GM12865 (cell line): ENCODE data around the gene CHST11.

Experiments
- DNase-seq: peaks from one replicate; pipeline ENCODE4 v3.0.0; 2010; ENCODE audit warnings: low read depth
- H3K4me3 ChIP-seq: 2 replicates; pipeline ENCODE4 v1.5.1; 2011; ENCODE audit warnings: mild to moderate bottlenecking, low read depth, low read length, control low read depth
- TF ChIP-seq, protein P1 (sequence below): IDR thresholded peaks from 2 replicates; pipeline ENCODE4 v1.5.1; 2011; ENCODE audit warnings: low read length, control low read depth, low read depth, inconsistent platforms; ENCODE audit not compliant: insufficient read depth; ENCODE audit errors: missing control alignments

Gene CHST11

DNA sequence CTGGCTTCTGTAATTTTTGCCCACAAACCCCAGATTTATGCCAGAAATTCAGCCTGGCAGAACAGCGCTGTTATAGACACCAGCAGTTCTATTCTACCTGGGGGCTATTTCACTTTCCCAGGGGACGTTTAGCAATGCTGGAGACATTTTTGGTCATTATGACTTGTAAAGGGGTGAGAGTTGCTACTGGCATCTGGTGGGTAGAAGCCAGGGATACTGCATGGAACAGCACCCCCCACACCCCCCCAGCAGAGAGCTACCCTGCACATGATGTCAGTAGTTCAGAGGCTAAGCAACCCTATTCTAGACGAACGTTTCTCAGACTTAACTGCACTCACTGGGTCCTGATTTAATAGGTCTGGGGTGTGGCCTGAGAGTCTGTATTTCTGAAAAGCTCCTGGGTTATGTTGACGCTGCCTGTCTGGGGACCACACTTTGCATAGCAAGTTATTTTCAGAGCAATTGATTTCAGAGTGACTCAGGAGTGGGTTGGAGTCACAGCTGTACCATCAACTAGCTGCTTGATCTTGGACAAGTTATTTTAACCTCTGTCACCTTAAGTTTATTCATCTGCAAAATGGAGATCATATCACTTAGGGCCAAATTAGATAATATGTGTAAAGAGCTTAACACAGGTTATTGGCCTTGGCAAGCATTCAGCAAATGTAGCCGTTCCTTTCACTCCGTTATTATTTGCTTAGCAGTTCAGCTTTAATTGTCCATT is 48.5 kb downstream of the CHST11 start:
- peak overlapping the region; percentile 26 for H3K4me3 ChIP-seq
- DNase-seq: peak; percentile 94
- TF ChIP-seq, protein P1, sequence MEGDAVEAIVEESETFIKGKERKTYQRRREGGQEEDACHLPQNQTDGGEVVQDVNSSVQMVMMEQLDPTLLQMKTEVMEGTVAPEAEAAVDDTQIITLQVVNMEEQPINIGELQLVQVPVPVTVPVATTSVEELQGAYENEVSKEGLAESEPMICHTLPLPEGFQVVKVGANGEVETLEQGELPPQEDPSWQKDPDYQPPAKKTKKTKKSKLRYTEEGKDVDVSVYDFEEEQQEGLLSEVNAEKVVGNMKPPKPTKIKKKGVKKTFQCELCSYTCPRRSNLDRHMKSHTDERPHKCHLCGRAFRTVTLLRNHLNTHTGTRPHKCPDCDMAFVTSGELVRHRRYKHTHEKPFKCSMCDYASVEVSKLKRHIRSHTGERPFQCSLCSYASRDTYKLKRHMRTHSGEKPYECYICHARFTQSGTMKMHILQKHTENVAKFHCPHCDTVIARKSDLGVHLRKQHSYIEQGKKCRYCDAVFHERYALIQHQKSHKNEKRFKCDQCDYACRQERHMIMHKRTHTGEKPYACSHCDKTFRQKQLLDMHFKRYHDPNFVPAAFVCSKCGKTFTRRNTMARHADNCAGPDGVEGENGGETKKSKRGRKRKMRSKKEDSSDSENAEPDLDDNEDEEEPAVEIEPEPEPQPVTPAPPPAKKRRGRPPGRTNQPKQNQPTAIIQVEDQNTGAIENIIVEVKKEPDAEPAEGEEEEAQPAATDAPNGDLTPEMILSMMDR: no peak

DNA sequence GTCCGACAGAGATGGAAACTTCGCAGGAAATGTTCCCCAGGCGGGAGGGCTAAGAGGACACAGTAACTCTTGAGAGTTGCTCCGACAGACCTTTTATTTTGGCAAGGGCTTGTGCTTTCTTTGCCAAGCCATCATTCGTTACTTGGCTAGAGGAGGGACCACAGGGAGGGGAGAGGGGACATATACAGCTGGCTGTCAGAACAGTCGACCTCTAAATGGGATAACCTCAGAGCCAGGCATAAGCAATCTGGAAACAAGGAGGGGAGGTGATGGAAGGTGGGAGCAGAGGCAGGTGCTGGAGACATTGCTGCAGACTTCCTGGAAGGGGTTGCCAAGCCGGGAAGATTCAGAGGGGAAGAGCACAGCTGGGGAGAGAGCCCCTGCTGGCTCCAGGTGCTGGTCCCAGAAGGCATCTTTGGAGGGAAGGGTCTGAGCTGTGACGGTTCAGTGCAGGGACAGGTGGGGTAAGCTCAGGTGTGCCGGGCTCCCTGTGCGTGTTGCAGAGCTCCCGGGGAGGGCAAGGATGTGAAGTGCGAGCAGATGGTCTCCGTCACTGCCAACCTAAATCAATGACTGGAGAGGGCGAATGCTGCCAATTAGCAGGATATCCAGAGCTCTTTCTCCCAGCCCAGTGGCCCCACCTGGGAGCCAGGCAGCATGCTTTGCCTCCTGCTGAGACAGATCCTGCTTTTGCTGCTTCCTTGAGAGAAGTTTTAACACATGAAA is 50.1 kb downstream of the CHST11 start:
- TF ChIP-seq, protein P1: no peak
- no peak overlapping the region for H3K4me3 ChIP-seq

DNA sequence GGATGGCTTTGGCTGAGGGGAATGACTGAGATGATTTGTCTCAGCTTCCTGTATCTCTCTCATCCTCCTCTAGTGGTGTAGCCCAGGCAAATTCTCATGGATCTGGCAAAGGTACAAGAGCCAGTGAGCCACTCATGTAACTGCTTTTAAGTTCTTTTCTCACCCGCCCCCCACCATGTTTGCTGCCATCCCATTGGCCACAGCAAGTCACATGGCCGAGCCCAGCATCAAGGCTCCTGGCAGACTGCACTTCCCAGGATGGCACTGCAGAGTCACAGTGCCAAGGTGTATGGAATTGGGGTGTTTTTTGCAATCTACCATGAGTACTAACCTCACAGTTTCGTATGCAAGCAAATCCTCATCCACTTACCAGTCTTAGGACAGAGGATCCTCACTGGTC is 50.9 kb downstream of the CHST11 start:
- H3K4me3 ChIP-seq: no peak overlapping the region
- TF ChIP-seq, protein P1: no peak
- no peak for DNase-seq

More for the DNA sequence above, 50.1 kb downstream of the CHST11 start:
- no peak for DNase-seq

DNA sequence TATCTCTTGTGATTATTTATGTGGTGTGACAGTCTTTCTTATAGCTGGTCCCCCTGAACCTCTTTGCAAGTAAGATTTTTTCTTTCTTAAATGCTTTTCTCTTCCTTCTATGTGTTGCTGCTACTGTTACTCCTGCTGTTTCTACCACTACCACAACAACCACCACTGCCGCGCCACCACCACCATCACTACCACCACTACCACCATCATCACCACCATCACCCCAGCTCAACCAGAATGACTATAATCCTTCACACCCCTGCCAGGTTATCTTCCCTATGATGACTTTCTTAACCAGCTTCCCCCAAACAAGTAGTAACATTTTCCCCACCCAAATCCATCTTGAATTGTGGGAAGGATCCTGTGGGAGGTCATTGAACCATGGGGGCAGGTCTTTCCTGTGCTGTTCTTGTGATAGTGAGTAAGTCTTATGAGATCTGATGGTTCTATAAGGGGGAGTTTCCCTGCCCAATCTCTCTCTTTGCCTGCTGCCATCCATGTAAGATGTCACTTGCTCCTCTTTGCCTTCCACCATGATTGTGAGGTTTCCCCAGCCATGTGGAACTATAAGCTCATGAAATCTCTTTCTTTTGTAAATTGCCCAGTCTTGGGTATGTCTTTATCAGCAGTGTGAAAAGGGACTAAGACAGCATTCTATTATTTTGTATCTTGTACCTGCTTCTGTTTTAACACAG is 52.2 kb downstream of the CHST11 start:
- no peak overlapping the region for H3K4me3 ChIP-seq
- TF ChIP-seq, protein P1: no peak
- DNase-seq: no peak

DNA sequence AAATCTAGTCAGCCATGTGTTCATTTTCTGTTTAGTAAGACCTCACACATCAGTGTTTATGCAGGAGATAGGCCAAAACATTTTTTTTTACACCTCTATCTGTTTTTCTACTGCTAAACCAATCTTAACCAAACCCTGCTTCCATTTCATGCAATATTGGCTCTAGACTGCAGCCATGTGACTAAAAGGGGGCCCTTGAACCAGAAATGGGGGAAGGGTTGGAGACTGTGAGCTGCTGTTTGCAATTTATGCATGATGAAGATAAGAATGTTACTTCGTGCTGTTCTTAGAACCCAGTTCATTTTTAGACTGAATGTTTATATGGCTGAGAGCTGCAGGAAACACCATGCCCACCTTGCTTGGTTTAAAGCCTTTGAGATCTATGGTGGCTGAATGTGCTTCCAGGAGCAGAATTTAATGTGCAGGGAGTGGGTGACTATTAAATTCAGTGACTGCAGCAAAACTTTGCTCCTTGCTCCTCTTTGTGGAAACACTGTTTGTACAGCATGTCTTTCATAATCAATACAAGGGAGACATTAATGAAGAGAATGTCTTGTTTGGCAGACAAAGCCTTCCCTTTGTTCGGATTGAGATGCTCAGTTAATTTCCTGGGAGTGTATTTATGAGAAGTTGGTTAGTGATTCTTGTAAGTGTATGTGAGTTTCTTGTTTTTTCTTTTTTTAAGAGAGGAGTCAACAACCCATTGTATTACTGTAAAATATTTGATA is 53.6 kb downstream of the CHST11 start:
- H3K4me3 ChIP-seq: no peak overlapping the region
- no peak for DNase-seq
- TF ChIP-seq, protein P1: no peak

DNA sequence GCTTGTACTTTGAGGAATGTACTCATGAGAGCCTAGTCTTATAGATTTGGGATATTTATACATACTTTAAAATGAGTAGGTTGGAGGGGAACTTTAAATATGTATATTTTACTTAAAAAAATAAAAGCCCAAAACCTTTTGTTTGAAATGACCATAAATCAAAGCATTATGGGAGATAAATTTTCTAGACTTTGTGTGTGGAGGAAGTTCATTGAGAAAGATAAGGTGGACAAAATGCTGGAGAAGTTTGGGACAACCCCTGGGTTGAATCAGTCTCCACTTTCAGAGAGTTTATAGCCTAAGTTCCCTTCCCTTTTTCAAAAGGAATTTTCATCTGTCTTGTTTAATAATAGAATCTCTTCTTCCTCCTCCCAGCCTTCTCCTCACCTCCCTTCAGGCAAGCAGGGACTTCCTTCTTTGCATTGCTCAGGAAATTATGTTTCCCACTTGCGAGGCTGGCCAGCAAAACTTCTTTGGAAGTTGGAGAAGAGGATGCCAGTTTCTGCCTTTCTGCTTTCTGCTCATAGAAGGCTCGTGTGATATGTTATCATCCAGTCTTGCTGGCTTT is 54.2 kb downstream of the CHST11 start:
- TF ChIP-seq, protein P1: no peak
- H3K4me3 ChIP-seq: no peak overlapping the region
- DNase-seq: no peak
